Measurements from ENCODE around the gene MAPT.
"Not testable (repeated sequence)": the region's sequence is repeated elsewhere in the genome, so short reads cannot be mapped to it uniquely, and the experiment has no call there.

MAPT gene

GRCh38 chr17:45993962-45994627 lies 99.7 kb downstream of the MAPT start:
- DNase-seq (ENCODE audit: low spot score) = no peak

GRCh38 chr17:45994987-45995386 lies 100.6 kb downstream of the MAPT start:
- DNase-seq (ENCODE audit: low spot score) = no peak

GRCh38 chr17:45995627-45996270 lies 101.4 kb downstream of the MAPT start:
- DNase-seq (ENCODE audit: low spot score) = no peak

GRCh38 chr17:45996282-45996937 lies 102.1 kb downstream of the MAPT start:
- DNase-seq (ENCODE audit: low spot score) = no peak

- DNase-seq (ENCODE audit: low spot score) = no peak
Measured at GRCh38 chr17:45997166-45997565, 102.8 kb downstream of the MAPT start.

GRCh38 chr17:45997624-45998023 lies 103.3 kb downstream of the MAPT start:
- no peak for DNase-seq (ENCODE audit: low spot score)

GRCh38 chr17:45998987-45999899 lies 104.9 kb downstream of the MAPT start, which contains the start of gene STH:
Gene STH (plus strand): TSS chr17:45999250. CDS start chr17:45999280, 30 bp downstream.
- no peak for DNase-seq (ENCODE audit: low spot score)

GRCh38 chr17:45999900-46000290 lies 105.5 kb downstream of the MAPT start:
- DNase-seq (ENCODE audit: low spot score) = no peak

GRCh38 chr17:46000292-46000691 lies 105.9 kb downstream of the MAPT start:
- DNase-seq (ENCODE audit: low spot score) = no peak

GRCh38 chr17:46000757-46001156 lies 106.4 kb downstream of the MAPT start:
- no peak for DNase-seq (ENCODE audit: low spot score)

GRCh38 chr17:46001390-46002310 lies 107.3 kb downstream of the MAPT start:
- DNase-seq (ENCODE audit: low spot score) = no peak

GRCh38 chr17:46002311-46002972 lies 108.1 kb downstream of the MAPT start:
- DNase-seq (ENCODE audit: low spot score) = peak; percentile 71

- no peak for DNase-seq (ENCODE audit: low spot score)
Measured at GRCh38 chr17:46002973-46003316, 108.6 kb downstream of the MAPT start.

GRCh38 chr17:46003907-46004748 lies 109.8 kb downstream of the MAPT start:
- DNase-seq (ENCODE audit: low spot score) = no peak

- DNase-seq (ENCODE audit: low spot score) = not testable (repeated sequence)
Measured at GRCh38 chr17:46006082-46006481, 111.7 kb downstream of the MAPT start.

- no peak for DNase-seq (ENCODE audit: low spot score)
Measured at GRCh38 chr17:46007461-46007965, 113.2 kb downstream of the MAPT start.

- no peak for DNase-seq (ENCODE audit: low spot score)
Measured at GRCh38 chr17:46008591-46008990, 114.2 kb downstream of the MAPT start.

- DNase-seq (ENCODE audit: low spot score) = no peak
Measured at GRCh38 chr17:46009681-46010596, 115.6 kb downstream of the MAPT start.
